Measurements from ENCODE around the gene C9orf50. TPM values are rescaled to one million over a fixed set of nuclear protein-coding genes. Genes with fewer than 3 reads are reported as not detected.

Gene C9orf50
- total and polyA plus RNA-seq, 2 experiments from 2014 or later: 2.5 to 2.9 TPM

GRCh38 chr9:129656795-129657390, 36.0 kb upstream of the C9orf50 start:
- H3K27ac ChIP-seq: no peak overlapping the region
- H3K4me1 ChIP-seq (ENCODE audit: low read depth): peaks cover 5% of the 10 kb centered on the region
- no peak for DNase-seq (ENCODE audit: low read depth in 1 of 2, low spot score in 1 of 2)
- H3K27me3 ChIP-seq: no peaks in the 10 kb centered on the region
- H3K36me3 ChIP-seq: no peaks in the 10 kb centered on the region
- no peak for TF ChIP-seq CTCF (IDR thresholded peaks at IDR 0.05; ENCODE audit: low read depth, low read length)
- no peak overlapping the region for H3K4me3 ChIP-seq
- H3K9me3 ChIP-seq (ENCODE audit: low read depth): no peaks in the 10 kb centered on the region

GRCh38 chr9:129655696-129656095, 34.8 kb upstream of the C9orf50 start:
- Histone ChIP-seq H3K4me3 (no peak overlapping the region), H3K27me3 (no peaks in the 10 kb centered on the region), H3K27ac (no peak overlapping the region), H3K9me3 (ENCODE audit: low read depth) (no peaks in the 10 kb centered on the region), H3K4me1 (ENCODE audit: low read depth) (peaks cover 5% of the 10 kb centered on the region), H3K36me3 (no peaks in the 10 kb centered on the region)
- no peak for DNase-seq (ENCODE audit: low read depth in 1 of 2, low spot score in 1 of 2)
- TF ChIP-seq CTCF (IDR thresholded peaks at IDR 0.05; ENCODE audit: low read depth, low read length): no peak

- H3K27ac ChIP-seq: no peak overlapping the region
These were observed 34.3 kb upstream of the C9orf50 start for GRCh38 chr9:129655154-129655553.

GRCh38 chr9:129654554-129655040, 33.7 kb upstream of the C9orf50 start:
- Histone ChIP-seq H3K36me3 (no peaks in the 10 kb centered on the region), H3K9me3 (ENCODE audit: low read depth) (no peaks in the 10 kb centered on the region), H3K27ac (no peak overlapping the region), H3K27me3 (no peaks in the 10 kb centered on the region), H3K4me3 (no peak overlapping the region), H3K4me1 (ENCODE audit: low read depth) (peaks cover 5% of the 10 kb centered on the region)
- DNase-seq (ENCODE audit: low read depth in 1 of 2, low spot score in 1 of 2): no peak
- no peak for TF ChIP-seq CTCF (IDR thresholded peaks at IDR 0.05; ENCODE audit: low read depth, low read length)

More at GRCh38 chr9:129655154-129655553, 34.3 kb upstream of the C9orf50 start:
- DNase-seq (ENCODE audit: low read depth in 1 of 2, low spot score in 1 of 2): no peak
- Histone ChIP-seq H3K4me3 (no peak overlapping the region), H3K4me1 (ENCODE audit: low read depth) (peaks cover 5% of the 10 kb centered on the region), H3K9me3 (ENCODE audit: low read depth) (no peaks in the 10 kb centered on the region), H3K36me3 (no peaks in the 10 kb centered on the region), H3K27me3 (no peaks in the 10 kb centered on the region)
- TF ChIP-seq CTCF (IDR thresholded peaks at IDR 0.05; ENCODE audit: low read depth, low read length): no peak

- DNase-seq (ENCODE audit: low read depth in 1 of 2, low spot score in 1 of 2): peak in 1 of 2 donors; percentile 21
- Histone ChIP-seq H3K36me3 (no peaks in the 10 kb centered on the region), H3K27ac (no peak overlapping the region), H3K4me1 (ENCODE audit: low read depth) (peaks cover 5% of the 10 kb centered on the region), H3K4me3 (no peak overlapping the region), H3K27me3 (no peaks in the 10 kb centered on the region), H3K9me3 (ENCODE audit: low read depth) (no peaks in the 10 kb centered on the region)
- TF ChIP-seq CTCF (IDR thresholded peaks at IDR 0.05; ENCODE audit: low read depth, low read length): no peak
These were observed 33.1 kb upstream of the C9orf50 start for GRCh38 chr9:129653823-129654553.
